HG03460 (cell line): Measurements from ENCODE around the gene CARD16.
A peak's percentile ranks its signal among the peaks of the same experiment; 100 is the strongest.
"Not testable (repeated sequence)": the region's sequence is repeated elsewhere in the genome, so short reads cannot be mapped to it uniquely, and the experiment has no call there.

Experiments used
- ATAC-seq: cut with Tn5 transposase; IDR thresholded peaks from one replicate; pipeline ENCODE4 v1.9.1; 2021; ENCODE audit not compliant: unreplicated experiment

CARD16 gene

DNA sequence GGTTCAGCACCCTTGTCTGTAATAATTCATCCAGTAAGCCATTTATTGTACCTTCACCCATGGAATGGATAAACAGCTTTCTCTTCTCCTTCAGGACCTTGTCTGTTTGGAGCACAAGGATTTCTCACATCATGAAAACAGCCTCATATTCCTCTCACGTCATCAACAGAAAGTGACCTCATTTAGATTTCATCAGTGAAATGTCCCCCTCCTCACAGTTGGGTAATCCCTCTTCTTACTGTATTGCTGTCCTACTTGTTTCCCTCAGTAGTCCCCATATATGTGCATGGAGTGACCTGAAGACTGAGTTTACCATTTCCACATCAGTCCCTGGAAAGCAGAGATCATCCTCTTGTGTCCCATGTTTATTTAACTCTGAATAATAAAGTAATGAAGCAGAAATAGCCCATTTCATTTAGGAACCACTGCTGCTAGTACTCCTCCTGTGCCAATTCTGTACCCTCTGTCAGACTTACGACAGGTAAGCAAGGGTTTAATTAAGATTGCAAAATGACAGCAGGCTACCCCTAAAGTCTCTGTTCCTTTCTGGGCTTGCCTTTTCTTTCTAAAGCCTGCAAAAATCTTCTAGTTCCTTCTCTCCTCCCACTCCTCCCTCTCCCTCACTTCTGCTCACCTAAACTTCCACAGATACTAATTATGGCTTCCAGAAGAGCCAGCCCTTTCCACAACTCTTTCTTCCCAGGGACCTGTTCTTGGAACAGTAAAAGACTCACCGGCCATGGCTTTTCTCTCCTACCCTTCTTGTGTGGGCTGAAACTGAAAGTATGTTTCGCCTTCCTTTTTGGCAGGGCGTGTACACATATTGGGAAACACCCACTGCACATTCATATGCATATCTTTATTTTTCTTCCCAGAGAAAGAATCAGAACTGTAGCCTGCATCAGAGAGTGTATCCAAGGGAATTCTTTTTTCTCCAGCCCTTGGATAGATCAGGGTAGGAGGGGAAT lies at the start of gene CARD16:
Gene CARD16 (minus strand): TSS at position 779 of the 968 bp plus-strand sequence. CDS start 38 bp downstream, at position 741.
- ATAC-seq, result peak; percentile 99

DNA sequence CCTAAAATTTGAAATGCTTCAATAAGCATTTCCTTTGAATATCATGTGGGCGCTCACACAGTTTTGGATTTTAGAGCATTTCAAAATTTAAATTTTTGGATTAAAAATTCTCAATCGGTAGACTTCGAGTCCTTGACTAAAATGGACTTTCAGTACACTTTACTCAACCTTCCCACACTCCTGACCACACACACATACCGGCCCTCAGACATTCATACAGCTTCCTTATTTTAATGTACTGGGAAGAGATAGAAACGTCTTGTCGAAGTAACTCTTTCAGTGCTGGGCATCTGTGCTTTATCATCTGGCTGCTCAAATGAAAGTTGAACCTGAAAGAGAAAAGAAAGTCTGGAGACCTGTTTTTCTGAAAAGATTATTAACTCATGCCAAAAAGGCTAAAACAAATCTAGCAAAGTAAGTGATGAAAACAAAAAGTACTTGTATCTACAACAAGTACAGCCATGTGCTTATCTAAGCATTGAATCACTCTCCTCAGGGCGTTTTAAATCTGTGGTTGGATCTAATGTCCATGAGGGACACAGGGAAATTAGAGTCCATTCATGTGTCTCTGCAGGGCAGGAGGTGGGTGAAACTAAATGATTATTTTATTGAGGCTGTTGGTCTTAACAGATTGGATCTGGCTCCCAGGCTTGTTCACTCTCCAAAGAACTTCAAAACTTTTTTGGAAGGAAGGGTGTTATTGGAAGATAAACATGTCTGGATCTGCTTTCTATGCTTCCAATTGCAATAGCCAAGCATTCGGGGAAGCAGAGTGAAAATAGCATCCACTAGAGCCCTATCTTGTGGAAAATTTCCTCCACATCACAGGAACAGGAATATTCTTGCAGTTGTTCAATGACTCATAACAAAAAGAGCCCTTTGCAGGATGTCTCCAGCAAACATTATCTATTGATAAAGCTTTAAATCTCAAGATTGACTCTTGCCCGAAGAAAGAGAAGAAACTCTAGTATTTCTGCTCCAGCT lies 47.4 kb upstream of the CARD16 start:
- no peak for ATAC-seq

DNA sequence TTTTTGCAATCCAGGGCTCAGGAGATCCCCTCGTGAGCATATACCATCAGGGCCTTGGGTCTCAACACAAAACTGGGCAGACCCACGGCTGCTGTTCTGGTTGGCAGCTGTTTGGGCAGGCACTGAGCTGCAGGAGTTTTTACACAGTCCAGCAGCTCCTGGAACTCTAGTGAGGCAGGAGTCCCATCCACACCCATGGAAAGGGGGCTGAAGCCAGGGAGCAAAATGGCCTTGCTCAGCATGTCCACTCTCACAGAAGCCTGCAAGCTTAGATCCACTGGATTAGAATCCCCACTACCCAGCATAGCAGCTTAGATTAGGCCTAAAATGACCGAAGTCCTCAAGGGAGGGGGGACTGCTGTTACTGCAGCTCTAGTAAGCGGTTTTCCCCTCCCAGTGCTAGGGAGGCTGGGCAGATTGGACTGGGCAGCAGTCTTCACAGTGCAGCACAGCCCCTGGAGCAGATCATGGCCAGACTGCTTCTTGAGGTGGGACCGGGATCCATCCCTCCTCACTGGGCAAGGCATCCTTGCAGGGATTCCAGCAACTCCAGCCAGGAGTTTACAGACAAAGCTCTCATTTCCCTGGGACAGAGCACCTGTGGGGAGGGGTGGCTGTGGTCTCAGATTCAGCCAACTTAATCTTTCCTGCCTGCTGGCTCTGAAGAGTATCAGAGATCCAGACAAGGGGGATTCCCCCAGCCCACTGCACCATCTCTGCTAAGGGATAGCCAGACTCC lies 36.4 kb upstream of the CARD16 start:
- ATAC-seq, result no peak

DNA sequence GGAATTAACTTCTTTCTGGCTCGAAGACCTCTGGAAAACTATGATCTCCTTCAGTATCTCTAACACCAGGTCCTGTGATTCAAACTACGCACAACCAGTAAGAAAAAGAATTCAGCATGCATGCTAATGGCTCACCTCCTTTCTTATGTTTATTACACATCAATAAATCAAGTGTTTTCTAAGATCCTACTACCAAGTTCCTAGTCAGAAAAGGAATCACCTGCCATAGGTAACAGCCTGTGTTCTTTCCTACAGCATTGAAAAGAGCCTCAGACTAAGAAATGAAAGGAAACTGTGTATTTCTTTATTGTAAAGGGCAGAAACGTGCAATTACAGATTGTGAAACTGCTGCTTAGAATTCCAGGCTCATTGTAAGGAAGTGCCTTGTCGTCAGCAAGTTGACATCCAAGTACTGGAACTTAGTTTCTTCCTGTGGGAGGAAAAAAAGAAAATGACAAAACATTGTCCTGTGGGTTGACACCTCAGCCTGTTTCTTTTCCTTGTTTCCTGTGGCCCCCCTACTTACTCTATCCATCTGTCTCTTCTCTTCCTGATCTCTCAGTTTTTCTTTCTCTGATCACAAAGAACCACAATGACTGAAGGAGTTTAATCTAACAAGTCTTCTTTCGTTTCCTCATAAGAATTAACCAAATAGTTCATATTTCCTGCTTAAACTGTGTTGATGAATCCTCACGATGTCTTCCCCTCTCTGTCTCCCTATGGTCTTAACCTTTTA lies 35.2 kb upstream of the CARD16 start:
- ATAC-seq, result not testable (repeated sequence)

DNA sequence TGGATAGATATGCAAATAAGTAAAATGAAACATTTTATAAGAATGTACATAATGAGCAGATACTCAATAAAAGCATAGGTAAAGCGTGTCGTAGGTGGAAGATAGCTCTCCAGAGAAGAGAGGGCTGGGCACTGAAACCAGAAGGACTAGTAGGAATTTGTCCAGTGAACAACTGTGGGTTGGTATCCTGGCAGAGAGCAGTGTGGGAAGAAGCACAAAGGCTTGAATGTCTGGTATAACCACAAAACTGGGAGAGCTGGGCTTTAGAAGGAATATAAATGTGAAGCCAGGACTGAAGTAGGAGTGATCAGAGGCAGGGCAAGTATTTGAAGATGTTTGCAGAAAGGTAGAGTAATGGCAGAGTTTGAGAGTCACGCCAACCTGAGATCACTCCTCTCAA lies 33.1 kb upstream of the CARD16 start:
- ATAC-seq, result no peak

DNA sequence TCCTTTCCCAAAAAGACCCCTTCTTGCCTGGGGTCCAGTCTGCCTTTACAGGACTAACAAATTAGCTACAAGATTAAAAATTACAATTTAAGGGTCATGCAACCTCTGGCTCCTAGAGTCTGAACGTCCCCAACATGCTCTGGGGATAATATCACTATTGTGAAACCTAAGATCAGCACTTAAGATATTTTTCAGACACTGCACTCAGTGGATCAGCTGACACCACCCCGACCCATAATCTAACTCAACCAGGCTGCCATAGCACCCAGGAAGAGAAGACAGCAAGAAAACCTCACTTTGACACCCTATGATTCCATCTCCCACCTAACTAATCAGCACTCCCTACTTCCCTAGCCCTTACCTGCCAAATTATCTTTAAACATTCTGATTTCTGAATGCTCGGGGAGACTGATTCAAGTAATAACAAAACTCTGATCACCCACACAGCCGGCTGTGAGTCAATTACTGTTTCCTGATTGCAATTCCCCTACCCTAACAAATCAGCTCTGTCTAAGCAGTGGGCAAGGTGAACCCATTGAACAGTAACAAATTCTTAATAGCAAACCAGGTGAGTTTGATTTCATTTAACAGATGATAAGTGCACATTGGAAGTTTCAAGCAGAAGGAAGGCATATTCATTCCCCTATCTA lies 32.1 kb upstream of the CARD16 start:
- ATAC-seq, result not testable (repeated sequence)

DNA sequence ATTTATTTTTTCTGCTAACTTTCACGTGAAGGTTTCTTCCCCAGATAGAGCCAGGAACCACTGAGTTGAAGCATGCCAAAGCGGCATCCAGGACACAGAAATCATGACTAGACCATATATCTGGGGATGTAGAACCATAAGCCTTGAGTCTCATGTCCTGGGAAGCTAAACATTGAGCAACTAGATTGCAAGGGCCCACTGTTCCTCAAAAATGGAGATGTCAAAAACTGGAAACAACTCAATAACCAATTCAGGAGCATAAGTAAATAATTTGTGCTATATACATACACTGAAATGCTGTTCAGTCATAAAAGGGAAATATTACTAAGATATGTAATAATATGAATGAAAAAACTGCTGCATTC lies 29.0 kb upstream of the CARD16 start:
- no peak for ATAC-seq

DNA sequence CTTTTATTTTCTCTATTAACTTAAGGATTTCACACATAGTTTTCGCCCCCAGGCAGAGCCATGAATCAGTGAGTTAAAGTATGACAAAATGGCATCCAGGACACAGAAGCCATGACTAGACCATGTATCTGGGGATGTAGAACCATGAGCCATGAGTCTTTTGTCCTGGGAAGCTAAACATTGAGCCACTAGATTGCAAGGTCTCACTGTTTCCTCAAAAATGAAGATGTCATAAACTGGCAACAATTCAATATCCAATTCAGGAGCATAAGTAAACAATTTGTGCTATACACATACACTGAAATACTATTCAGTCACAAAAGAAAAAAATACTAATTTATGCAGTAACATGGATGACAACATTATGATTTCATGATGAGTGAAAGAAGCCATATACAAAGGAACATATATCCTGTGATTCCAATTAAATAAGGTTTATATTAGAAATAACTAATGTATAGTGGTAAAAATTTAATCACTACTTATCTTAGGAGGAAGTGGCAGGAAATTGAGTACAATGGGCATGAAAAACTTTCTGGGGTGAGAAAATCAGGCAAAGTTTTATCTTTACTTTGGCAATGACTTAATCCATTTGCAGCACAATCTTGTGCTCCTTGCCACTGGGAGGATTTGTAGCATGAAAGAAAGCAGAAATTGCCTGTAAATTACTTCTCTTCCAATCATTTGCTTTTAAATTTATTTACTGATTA lies 28.5 kb upstream of the CARD16 start:
- no peak for ATAC-seq

DNA sequence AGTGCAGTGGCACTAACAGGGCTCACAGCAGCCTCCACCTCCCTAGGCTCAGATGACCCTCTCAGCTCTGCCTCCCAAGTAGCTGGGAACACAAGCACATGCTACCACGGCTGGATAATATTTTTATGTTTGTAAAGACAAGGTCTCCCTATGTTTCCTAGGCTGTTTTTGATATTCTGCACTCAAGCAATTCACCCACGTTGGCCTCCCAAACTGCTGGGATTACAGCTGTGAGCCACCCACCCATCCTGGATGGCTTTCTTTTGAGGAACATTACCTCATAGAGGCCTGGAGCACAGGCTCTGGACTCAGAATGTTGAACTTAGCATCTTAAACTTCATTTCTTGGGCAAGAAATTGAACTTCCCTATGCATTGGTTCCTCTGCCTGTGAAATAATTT lies 26.9 kb upstream of the CARD16 start:
- not testable (repeated sequence) for ATAC-seq

DNA sequence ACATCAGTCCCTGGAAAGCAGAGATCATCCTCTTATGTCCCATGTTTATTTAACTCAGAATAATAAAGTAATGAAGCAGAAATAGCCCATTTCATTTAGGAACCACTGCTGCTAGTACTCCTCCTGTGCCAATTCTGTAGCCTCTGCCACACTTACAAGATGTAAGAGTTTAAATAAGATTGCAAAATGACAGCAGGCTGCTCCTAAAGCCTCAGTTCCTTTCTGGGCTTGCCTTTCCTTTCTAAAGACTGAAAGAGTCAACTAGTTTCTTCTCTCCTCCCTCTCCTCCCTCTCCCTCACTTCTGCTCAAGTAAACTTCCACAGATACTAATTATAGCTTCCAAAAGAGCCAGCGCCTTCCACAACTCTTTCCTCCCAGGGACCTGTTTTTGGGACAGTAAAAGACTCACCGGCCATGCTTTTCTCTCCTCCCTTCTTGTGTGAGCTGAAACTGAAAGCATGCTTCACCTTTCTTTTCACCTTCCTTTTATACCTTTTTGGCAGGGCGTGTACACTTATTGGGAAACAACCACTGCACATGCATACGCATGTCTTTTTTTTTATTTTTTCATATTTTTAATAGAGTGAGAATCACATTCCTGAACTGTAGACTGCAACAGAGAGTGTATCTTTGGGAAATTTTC lies 26.1 kb upstream of the CARD16 start:
- no peak for ATAC-seq

DNA sequence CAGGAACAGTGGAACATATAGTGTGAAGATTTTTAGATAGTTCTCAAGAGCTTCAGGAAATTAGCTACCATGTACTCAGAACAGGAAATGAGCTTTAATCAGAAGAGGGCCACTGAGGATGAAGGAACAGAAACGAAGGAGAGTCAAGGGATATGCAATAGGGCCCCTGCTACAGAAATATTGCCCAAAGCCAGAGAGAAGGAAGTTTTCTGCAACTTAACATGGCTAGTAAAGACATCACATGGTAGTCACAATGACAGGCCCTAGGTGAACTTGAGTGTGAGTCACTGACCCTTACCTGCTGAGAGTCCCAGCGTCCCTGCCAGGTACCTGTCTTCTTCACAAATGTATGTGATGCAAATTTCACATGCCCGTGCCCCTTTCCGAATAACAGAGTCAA lies 25.2 kb upstream of the CARD16 start:
- ATAC-seq, result no peak

DNA sequence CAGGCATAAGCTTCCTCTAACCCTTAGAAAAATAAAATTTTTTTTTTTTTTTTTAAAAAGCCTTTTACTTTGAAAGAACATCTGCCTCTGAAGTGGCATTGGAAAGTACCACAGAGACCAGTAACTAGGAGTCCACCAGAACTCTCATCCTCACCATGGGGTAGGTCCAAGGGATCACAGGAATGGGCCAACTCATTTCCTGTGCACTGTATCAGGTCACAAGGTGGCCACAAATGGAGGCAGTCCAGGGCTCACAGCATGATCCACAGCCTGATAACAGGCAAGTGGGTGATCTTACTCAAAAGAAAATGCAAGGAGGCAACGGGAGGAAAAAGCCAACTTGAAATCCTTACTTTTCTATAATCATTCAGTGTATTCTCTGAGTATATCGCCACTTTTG lies 24.6 kb upstream of the CARD16 start:
- ATAC-seq, result not testable (repeated sequence)

DNA sequence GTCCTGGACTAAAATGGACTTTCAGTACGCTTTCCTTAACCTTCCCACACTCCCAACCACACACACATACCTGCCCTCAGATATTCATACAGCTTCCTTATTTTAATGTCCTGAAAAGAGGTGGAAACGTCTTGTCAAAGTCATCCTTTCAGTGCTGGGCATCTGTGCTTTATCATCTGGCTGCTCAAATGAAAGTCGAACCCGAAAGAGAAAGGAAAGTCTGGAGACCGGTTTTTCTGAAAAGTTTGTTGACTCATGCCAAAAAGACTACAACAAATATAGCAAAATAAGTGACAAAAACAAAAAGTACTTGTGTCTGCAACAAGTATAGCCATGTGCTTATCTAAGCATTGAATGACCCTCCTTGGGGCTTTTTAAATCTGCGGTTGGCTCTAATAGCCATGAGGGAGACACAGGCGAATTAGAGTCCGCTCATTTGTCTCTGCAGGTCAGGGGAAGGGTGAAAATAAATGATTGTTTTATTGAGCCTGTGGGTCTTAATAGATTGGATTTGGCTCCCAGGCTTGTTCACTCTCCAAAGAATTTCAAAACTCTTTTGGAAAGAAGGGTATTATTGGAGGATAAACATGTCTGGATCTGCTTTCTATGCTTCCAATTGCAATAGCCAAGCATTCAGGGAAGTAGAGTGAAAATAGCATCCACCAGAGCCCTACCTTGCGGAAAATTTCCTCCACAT lies 18.3 kb upstream of the CARD16 start:
- not testable (repeated sequence) for ATAC-seq

DNA sequence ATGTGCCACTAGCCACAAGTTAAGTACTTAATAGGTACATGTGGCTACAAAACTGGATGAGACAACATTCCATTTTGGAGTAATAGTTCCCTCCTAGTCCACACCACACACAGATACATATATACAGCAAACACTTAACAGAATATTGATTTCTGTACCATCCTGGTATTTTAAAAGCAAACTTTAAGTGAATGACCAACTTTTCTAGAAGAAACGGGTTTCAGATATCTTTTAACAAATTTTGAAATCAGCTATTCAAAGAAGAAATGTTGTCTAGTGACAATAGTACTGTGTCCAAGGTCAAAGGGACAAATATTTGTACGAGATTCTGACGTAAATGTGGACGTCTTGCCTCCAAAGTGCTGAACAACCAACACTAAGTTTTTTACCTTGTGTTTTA lies 12.3 kb upstream of the CARD16 start:
- no peak for ATAC-seq

DNA sequence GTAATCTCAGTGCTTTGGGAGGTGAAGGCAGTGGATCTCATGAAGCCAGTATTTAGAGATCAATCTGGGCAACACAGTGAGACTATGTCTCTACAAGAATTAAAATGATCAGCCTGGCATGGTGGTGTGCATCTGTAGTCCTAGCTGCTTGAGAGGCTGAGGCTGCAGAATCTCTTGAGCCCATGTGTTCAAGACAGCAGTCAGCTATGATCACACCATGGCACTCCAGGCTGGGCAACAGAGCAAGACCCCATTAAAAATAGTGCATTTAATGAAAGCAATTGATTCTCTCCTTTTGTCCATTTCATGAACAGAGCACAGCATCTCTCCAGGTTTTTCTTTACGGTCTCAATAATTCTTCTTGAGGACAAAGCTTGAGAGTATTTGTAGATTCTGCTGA lies 11.3 kb upstream of the CARD16 start:
- ATAC-seq, result no peak

DNA sequence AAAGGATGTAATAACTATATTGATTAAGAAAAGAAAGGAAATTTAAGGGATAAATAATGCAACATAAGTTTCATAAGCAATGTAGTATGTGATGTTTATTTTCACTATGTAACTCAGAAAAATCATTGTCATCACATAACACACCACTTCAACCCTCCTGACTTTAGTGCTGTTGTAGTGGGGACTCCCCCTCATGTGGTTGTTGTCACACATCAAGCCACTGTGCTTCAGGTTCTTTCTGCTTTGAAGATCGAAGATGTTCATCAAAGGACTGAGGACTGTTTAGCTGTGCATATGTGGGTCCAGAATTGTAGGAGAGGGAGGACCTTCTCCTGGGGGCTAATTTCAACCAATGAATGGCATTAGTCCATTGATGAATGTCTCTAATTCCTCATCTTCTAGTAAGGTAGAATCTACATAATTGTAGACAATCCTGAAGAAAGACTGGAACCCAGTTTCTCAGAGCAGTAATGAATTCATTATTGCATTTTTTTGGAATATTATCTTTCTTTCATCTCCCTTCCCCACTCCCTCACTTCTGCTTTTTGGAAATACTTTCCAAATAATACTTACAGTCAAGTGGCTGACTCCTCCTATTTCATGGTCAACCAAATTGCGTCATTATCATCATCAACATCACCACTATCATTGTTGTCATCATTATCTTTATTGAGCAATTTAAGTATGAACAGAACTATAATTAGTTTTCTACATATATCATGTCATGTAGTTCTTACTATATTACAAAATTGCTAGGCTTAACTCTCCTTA lies 9.8 kb upstream of the CARD16 start:
- ATAC-seq, result no peak

DNA sequence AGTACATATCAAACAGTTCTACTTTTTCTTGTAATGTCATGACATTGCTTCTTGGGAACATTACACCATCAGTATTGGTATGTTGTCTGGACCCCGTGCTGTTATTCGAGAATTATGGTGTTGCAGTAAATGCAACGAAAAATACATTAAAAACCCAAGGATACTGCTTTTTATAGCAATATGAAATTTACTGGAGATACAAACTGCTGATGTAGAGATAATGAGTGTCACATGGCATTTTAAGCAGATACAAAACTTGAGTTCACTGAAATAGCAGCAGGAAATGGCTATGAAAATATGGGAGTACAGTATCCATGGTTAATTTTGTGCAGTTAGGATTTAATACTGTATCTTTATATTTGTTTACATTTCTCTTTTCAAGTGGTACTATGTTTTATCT lies 7.4 kb upstream of the CARD16 start:
- no peak for ATAC-seq
